ENCODE results near the gene TNFAIP3. TPM values are rescaled to one million over a fixed set of nuclear protein-coding genes. Genes with fewer than 3 reads are reported as not detected.

The TNFAIP3 gene
- total RNA-seq, 1 donor = 19.9 TPM

- TF ChIP-seq CTCF (IDR thresholded peaks at IDR 0.05; ENCODE audit: insufficient read depth, low read length) = no peak
- no peak for DNase-seq (ENCODE audit: low read depth)
- no peak overlapping the region for H3K4me3 ChIP-seq (ENCODE audit: low read depth, low read length)
These were observed 54.8 kb downstream of the TNFAIP3 start for GRCh38 chr6:137921823-137922222.

- DNase-seq (ENCODE audit: low read depth) = no peak
- no peak overlapping the region for H3K4me3 ChIP-seq (ENCODE audit: low read depth, low read length)
- TF ChIP-seq CTCF (IDR thresholded peaks at IDR 0.05; ENCODE audit: insufficient read depth, low read length) = no peak
These were observed 57.0 kb downstream of the TNFAIP3 start for GRCh38 chr6:137923866-137924653.

- no peak overlapping the region for H3K4me3 ChIP-seq (ENCODE audit: low read depth, low read length)
- no peak for TF ChIP-seq CTCF (IDR thresholded peaks at IDR 0.05; ENCODE audit: insufficient read depth, low read length)
- no peak for DNase-seq (ENCODE audit: low read depth)
These were observed 58.2 kb downstream of the TNFAIP3 start for GRCh38 chr6:137925141-137925698.

- no peak for TF ChIP-seq CTCF (IDR thresholded peaks at IDR 0.05; ENCODE audit: insufficient read depth, low read length)
- peak; percentile 87 for DNase-seq (ENCODE audit: low read depth)
- H3K4me3 ChIP-seq (ENCODE audit: low read depth, low read length) = no peak overlapping the region
These were observed 59.2 kb downstream of the TNFAIP3 start for GRCh38 chr6:137926207-137926731.

GRCh38 chr6:137926985-137927384, 59.9 kb downstream of the TNFAIP3 start:
- no peak for DNase-seq (ENCODE audit: low read depth)
- TF ChIP-seq CTCF (IDR thresholded peaks at IDR 0.05; ENCODE audit: insufficient read depth, low read length) = no peak
- H3K4me3 ChIP-seq (ENCODE audit: low read depth, low read length) = no peak overlapping the region

- no peak for TF ChIP-seq CTCF (IDR thresholded peaks at IDR 0.05; ENCODE audit: insufficient read depth, low read length)
- no peak for DNase-seq (ENCODE audit: low read depth)
- no peak overlapping the region for H3K4me3 ChIP-seq (ENCODE audit: low read depth, low read length)
These were observed 60.7 kb downstream of the TNFAIP3 start for GRCh38 chr6:137927777-137928218.
